Epithelial cell of esophagus (primary cell): ENCODE data around the gene SRF.

Source experiments
- DNase-seq: peaks from one replicate; pipeline ENCODE4 v3.0.0; 2010; ENCODE audit warnings: low read depth
- H3K4me3 ChIP-seq: 2 replicates; pipeline ENCODE4 v1.5.1; 2011; ENCODE audit warnings: mild to moderate bottlenecking, low read length, control low read depth
- CTCF ChIP-seq: IDR thresholded peaks from 2 replicates; pipeline ENCODE4 v1.5.1; 2011; ENCODE audit warnings: low read depth, mild to moderate bottlenecking, low read length, control low read depth, inconsistent platforms; ENCODE audit not compliant: insufficient read depth; ENCODE audit errors: missing control alignments

SRF gene

DNA sequence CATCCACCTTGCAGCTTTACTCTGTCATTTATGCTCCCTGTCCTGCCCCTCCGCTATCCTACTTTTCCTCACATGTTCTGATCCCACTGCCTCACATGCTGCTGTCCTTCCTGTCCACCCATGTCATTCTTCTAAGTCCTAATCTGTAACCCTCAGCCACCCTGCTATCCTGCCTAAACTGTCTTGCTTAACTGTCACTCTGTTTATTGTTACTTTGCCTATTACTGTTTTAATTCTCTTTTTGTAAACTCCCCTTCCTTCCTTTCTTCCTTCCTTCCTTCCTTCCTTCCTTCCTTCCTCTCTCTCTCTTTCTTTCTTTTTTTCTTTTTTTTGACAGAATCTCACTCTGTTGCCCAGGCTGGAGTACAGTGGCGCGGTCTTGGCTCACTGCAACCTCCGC lies 12.4 kb downstream of the SRF start:
- no peak for TF ChIP-seq CTCF
- no peak for DNase-seq
- no peak overlapping the region for H3K4me3 ChIP-seq

DNA sequence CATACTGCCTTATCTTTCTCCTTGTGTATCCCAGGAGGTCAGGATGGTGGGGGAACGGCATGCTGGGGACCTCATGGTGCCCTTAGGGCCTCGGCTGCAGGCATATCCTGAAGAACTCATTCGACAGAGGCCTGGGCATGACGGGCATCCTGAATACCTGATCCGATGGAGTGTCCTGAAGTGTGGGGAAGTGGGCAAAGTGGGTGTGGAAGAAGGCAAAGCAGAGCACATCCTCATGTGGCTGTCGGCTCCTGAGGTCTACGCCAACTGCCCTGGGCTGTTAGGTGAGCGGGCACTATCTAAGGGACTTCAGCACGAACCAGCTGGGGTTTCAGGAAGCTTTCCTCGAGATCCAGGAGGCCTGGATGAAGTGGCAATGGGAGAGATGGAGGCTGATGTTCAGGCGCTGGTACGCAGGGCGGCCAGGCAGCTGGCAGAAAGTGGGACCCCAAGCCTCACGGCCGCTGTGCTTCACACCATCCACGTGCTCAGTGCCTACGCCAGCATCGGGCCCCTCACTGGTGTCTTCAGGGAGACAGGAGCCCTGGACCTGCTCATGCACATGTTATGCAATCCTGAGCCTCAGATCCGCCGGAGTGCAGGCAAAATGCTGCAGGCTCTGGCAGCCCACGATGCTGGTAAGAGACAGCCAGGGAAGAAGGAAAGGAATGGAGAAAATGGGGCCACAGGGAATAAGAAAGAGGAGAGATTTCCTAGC lies 13.4 kb downstream of the SRF start:
- no peak overlapping the region for H3K4me3 ChIP-seq
- peak; percentile 20 for DNase-seq
- TF ChIP-seq CTCF = no peak

- no peak overlapping the region for H3K4me3 ChIP-seq
- no peak for DNase-seq
- no peak for TF ChIP-seq CTCF
These were observed 14.4 kb downstream of the SRF start for GRCh38 chr6:43185391-43185985.

DNA sequence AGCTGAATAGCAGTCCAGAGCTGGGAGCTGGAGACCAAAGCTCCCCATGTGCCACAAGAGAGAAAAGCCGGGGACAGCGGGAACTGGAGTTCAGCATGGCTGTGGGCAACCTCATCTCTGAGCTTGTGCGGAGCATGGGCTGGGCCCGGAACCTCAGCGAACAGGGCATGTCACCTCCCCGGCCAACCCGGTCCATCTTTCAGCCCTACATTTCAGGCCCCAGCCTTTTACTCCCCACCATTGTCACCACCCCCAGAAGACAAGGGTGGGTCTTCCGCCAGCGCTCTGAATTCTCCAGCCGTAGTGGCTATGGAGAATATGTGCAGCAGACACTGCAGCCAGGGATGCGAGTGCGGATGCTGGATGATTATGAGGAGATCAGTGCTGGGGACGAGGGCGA lies 14.9 kb downstream of the SRF start:
- H3K4me3 ChIP-seq = no peak overlapping the region
- no peak for TF ChIP-seq CTCF
- DNase-seq = no peak

DNA sequence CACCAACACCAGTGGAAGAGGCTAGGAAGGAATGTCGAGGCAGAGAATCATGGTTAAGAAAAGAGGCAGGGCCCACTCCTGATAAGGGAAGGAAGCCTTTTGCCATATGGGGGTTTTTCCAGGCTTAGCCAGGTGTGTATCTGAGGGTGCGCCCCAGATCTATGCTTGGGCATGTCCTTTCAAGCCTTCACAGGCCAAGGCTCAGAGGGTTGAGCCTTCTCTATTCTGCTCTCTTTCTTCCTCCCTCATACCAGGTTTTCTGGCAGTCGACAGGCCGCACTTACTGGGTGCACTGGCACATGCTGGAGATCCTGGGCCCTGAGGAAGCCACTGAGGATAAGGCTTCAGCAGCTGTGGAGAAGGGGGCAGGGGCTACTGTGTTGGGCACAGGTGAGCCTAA lies 15.6 kb downstream of the SRF start:
- peak; percentile 79 for DNase-seq

GRCh38 chr6:43187821-43188220 lies 16.8 kb downstream of the SRF start:
- H3K4me3 ChIP-seq = peak overlapping the region; percentile 26
- DNase-seq = no peak
- no peak for TF ChIP-seq CTCF

More for the DNA sequence above, 15.6 kb downstream of the SRF start:
- TF ChIP-seq CTCF = no peak
- H3K4me3 ChIP-seq = peak overlapping the region; percentile 26

GRCh38 chr6:43188426-43188825 lies 17.4 kb downstream of the SRF start:
- no peak for DNase-seq
- TF ChIP-seq CTCF = no peak
- peak overlapping the region; percentile 26 for H3K4me3 ChIP-seq
